HCT116 (cell line): ENCODE results near the gene UBE2F. TPM values are rescaled to one million over a fixed set of nuclear protein-coding genes. Genes with fewer than 3 reads are reported as not detected.

Source experiments
- ATAC-seq: fragments of 200-7000 bp; cut with Tn5 transposase; 2 replicates; pipeline ENCODE4 v1.9.1; 2020; ENCODE audit warnings: mild to moderate bottlenecking, moderate library complexity
- BruUV-seq: library from RNA; stranded (reverse); fragments of 400-500 nt; replicated peaks from 2 replicates; lab custom pipeline; 2021; lab: Mats Ljungman, UMichigan
- CTCF ChIA-PET: fragments of 300-600 bp; sonication (Branson Sonifier 250); formaldehyde crosslinking; loops from one replicate; lab custom pipeline; 2021; ENCODE audit warnings: antibody characterized with exemption; lab: Charles Lee
- POLR2A ChIA-PET: fragments of 300-600, 350-600 bp; sonication (Branson Sonifier 250); formaldehyde crosslinking; loops from one replicate; lab custom pipeline; 2021; ENCODE audit warnings: antibody characterized with exemption; lab: Charles Lee
- RAD21 ChIA-PET, 2 experiments: fragments of 300-600 bp; sonication (Branson Sonifier 250); formaldehyde crosslinking; loops; one replicate each; lab custom pipeline; 2023; ENCODE audit warnings: low total read pairs in 2 of 2; ENCODE audit not compliant: uncharacterized antibody in 2 of 2, unreplicated experiment in 2 of 2, low non-redundant PET in 1 of 2; lab: Charles Lee
- DNase-seq: peaks from one replicate; pipeline ENCODE4 v3.0.0-alpha.2; 2010; ENCODE audit warnings: low read depth, low spot score
- H2AFZ ChIP-seq: fragments of 200-600 bp; shearing (Covaris generic), sonication (generic); 2 replicates; pipeline ENCODE4 v1.6.1; 2017; ENCODE audit warnings: low read depth, mixed run types, mixed read lengths, antibody characterized with exemption, low read length; ENCODE audit not compliant: poor library complexity, severe bottlenecking
- H3K27ac ChIP-seq: 2 replicates; pipeline ENCODE4 v1.5.1; 2012; ENCODE audit warnings: low read depth, low read length
- H3K27me3 ChIP-seq: fragments of 200-600 bp; sonication (generic); 2 replicates; pipeline ENCODE4 v1.6.1; 2016; ENCODE audit warnings: mixed run types, low read length, mixed read lengths; ENCODE audit not compliant: insufficient read depth
- H3K36me3 ChIP-seq, 2 experiments: fragments of 200-500 bp in 1 of 2; fragments of 200-600 bp in 1 of 2; sonication (Bioruptor generic) in 1 of 2; sonication (generic) in 1 of 2; 2 replicates each; pipeline versions ENCODE4 v1.5.1 to v1.6.1; 2014 to 2016; ENCODE audit warnings: low read length in 2 of 2, inconsistent platforms in 1 of 2, mixed read lengths in 1 of 2, mixed run types in 1 of 2; ENCODE audit not compliant: insufficient read depth in 2 of 2, control insufficient read depth in 1 of 2
- H3K4me1 ChIP-seq, 2 experiments: fragments of 200-600 bp in 1 of 2; sonication (generic) in 1 of 2; 2 replicates each; pipeline versions ENCODE4 v1.5.1 to v1.6.1; 2012 to 2017; ENCODE audit warnings: low read length in 2 of 2, inconsistent platforms in 1 of 2, mild to moderate bottlenecking in 1 of 2, mixed read lengths in 1 of 2, mixed run types in 1 of 2, moderate library complexity in 1 of 2; ENCODE audit not compliant: insufficient read depth in 2 of 2, control insufficient read depth in 1 of 2
- H3K4me2 ChIP-seq: fragments of 200-600 bp; sonication (generic); 2 replicates; pipeline ENCODE4 v1.6.1; 2017; ENCODE audit warnings: mixed run types, low read length, mixed read lengths
- H3K4me3 ChIP-seq, 2 experiments: fragments of 200-600 bp in 1 of 2; sonication (generic) in 1 of 2; replicated peaks in 1 of 2; 2 replicates each; pipeline ENCODE4 v1.5.1; 2011 to 2016; ENCODE audit warnings: low read length in 2 of 2, control low read depth in 1 of 2, low read depth in 1 of 2, mild to moderate bottlenecking in 1 of 2, mixed read lengths in 1 of 2, mixed run types in 1 of 2
- H3K79me2 ChIP-seq: fragments of 200-600 bp; sonication (generic); 2 replicates; pipeline ENCODE4 v1.6.1; 2017; ENCODE audit warnings: mild to moderate bottlenecking, mixed run types, low read length, moderate library complexity, mixed read lengths; ENCODE audit not compliant: insufficient read depth
- H3K9ac ChIP-seq: fragments of 200-600 bp; sonication (generic); 2 replicates; pipeline ENCODE4 v1.6.1; 2016; ENCODE audit warnings: low read length, mixed read lengths
- H3K9me2 ChIP-seq: fragments of 200-600 bp; sonication (generic), shearing (Covaris generic); 2 replicates; pipeline ENCODE4 v1.6.1; 2017; ENCODE audit warnings: mixed run types, mild to moderate bottlenecking, moderate library complexity; ENCODE audit not compliant: insufficient read depth
- H3K9me3 ChIP-seq, 2 experiments: fragments of 200-500 bp in 1 of 2; fragments of 200-600 bp in 1 of 2; sonication (Bioruptor generic) in 1 of 2; sonication (generic) in 1 of 2; 2 replicates each; pipeline ENCODE4 v1.6.1; 2014 to 2017; ENCODE audit warnings: low read length in 2 of 2, mixed read lengths in 2 of 2, inconsistent platforms in 1 of 2, low read depth in 1 of 2, mild to moderate bottlenecking in 1 of 2, mixed run types in 1 of 2, moderate library complexity in 1 of 2; ENCODE audit not compliant: control insufficient read depth in 1 of 2, insufficient read depth in 1 of 2
- H4K20me1 ChIP-seq: fragments of 200-600 bp; sonication (generic), shearing (Covaris generic); 2 replicates; pipeline ENCODE4 v1.6.1; 2017; ENCODE audit warnings: mixed run types, mild to moderate bottlenecking, moderate library complexity; ENCODE audit not compliant: insufficient read depth
- CBX3 ChIP-seq: IDR thresholded peaks from 2 replicates; pipeline ENCODE4 v1.6.1; 2012; ENCODE audit warnings: low read depth
- CEBPB ChIP-seq: IDR thresholded peaks from 2 replicates; pipeline ENCODE4 v1.6.1; 2012; ENCODE audit warnings: low read depth
- EGR1 ChIP-seq: IDR thresholded peaks from 2 replicates; pipeline ENCODE4 v1.6.1; 2012; ENCODE audit warnings: low read depth
- EZH2 ChIP-seq: fragments of 200-600 bp; sonication (generic); IDR thresholded peaks from 2 replicates; pipeline ENCODE4 v1.6.1; 2017; ENCODE audit warnings: antibody characterized with exemption, mixed run types
- EZH2phosphoT487 ChIP-seq: fragments of 200-600 bp; IDR thresholded peaks from 2 replicates; pipeline ENCODE4 v1.6.1; 2018; ENCODE audit warnings: antibody characterized with exemption, borderline replicate concordance
- FOSL1 ChIP-seq: IDR thresholded peaks from 2 replicates; pipeline ENCODE4 v1.6.1; 2012; ENCODE audit warnings: low read depth
- JUND ChIP-seq: IDR thresholded peaks from 2 replicates; pipeline ENCODE4 v1.6.1; 2012
- POLR2A ChIP-seq: IDR thresholded peaks from 2 replicates; pipeline ENCODE4 v1.7.0; 2011; ENCODE audit warnings: borderline replicate concordance; ENCODE audit not compliant: insufficient read depth, insufficient read length; ENCODE audit errors: extremely low read depth
- POLR2AphosphoS5 ChIP-seq: IDR thresholded peaks from 2 replicates; pipeline ENCODE4 v1.6.1; 2011; ENCODE audit warnings: mild to moderate bottlenecking, low read depth, low read length, moderate library complexity
- SIN3A ChIP-seq: IDR thresholded peaks from 2 replicates; pipeline ENCODE4 v1.6.1; 2012; ENCODE audit warnings: low read depth
- TCF7L2 ChIP-seq: IDR thresholded peaks from 2 replicates; pipeline ENCODE4 v1.7.0; 2011; ENCODE audit warnings: borderline replicate concordance, inconsistent platforms; ENCODE audit not compliant: insufficient read depth, insufficient read length; ENCODE audit errors: extremely low read depth
- ZFX ChIP-seq: fragments of 450-650 bp; IDR thresholded peaks from 2 replicates; pipeline ENCODE4 v1.6.1; 2017
- intact Hi-C: fragments of 100-400 bp; cut with micrococcal nuclease; formaldehyde crosslinking; loops from 2 replicates; pipeline ENCODE4 v1.10.0; 2022
- total RNA-seq: library from RNA; stranded (reverse); gene quantifications from one replicate; pipeline ENCODE4 v1.2.1, GENCODE V29; 2021; ENCODE audit not compliant: unreplicated experiment
- TF ChIP-seq, protein P1 (sequence below): IDR thresholded peaks from 2 replicates; pipeline ENCODE4 v1.6.1; 2011; ENCODE audit warnings: mild to moderate bottlenecking, low read length, moderate library complexity; ENCODE audit not compliant: insufficient replicate concordance; ENCODE audit errors: extremely low read depth
- TF ChIP-seq, protein P2 (sequence below): IDR thresholded peaks from 2 replicates; pipeline ENCODE4 v1.6.1; 2012; ENCODE audit warnings: low read depth
- TF ChIP-seq, protein P3 (sequence below): IDR thresholded peaks from 2 replicates; pipeline ENCODE4 v1.6.1; 2012

UBE2F gene
- total RNA-seq, 1 experiment from 2014 or later = 32.8 TPM

DNA sequence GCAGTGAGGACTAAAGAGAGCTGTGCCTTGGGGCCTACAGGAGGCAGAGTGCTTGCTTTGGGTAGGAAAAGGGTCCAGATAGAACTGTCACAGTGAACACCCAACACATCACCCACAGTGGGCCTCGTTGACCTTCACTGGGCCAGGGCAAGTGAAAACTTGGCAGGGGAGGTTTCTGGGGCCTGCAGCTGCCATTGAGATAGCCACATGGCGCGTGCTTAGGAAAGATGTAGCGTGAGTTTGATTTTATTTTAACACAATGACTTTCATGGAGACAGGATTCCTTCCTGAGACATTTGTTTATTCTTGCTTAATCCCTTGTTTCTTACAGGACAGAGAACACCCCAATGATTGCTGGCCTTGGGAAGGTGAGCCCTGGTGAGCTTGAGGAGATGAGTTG is 124.1 kb downstream of the UBE2F start (continued):
- no peak for TF ChIP-seq CEBPB
- TF ChIP-seq, all 23 proteins: peak for 0

DNA sequence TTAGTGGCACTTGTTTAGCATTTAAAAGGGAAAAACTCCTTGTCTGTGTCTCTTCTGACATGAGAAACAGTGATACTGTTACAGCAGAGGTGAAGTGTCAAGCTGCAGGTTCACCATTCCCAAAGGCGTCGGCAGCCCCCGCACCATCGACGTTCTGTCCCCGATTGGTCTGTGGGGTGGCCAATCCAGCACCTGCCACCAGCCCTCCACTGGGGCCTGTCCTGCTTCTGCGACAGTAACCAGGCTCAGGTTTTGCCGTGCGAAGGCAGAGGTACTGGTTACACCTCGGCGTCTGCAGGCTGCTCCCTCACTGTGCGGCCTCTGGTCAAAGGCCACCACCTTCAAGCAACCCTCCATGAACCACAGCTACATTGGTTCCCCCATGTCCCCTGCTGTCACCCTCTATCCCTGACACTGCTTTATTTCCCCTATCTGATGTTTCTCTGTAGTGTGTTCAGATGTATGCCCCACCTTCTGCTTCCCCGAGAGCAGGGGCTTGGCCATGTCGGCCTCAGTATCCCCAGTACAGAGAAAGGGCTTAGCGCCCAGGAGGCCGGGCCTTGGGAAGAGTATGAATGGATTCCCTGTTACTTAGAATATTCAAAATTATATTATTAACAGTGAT is 124.7 kb downstream of the UBE2F start:
- no peak overlapping the region for H3K4me3 ChIP-seq
- H3K79me2 ChIP-seq = no peaks in the 10 kb centered on the region
- H3K9ac ChIP-seq = no peak overlapping the region
- DNase-seq (no peak), ATAC-seq (no peak)
- no peaks in the 10 kb centered on the region for H4K20me1 ChIP-seq
- POLR2A ChIA-PET = no interaction called here
- H3K4me1 ChIP-seq = no peaks in the 10 kb centered on the region
- RAD21 ChIA-PET = no interaction called here
- intact Hi-C loops = no loop called here
- H2AFZ ChIP-seq = no peak overlapping the region
- H3K9me3 ChIP-seq = no peaks in the 10 kb centered on the region
- no peak overlapping the region for H3K4me2 ChIP-seq
- CTCF ChIA-PET = no interaction called here
- no peak overlapping the region for H3K27ac ChIP-seq
- H3K27me3 ChIP-seq = no peaks in the 10 kb centered on the region
- no TSS peak for BruUV-seq
- no peaks in the 10 kb centered on the region for H3K9me2 ChIP-seq
- H3K36me3 ChIP-seq = no peaks in the 10 kb centered on the region
- TF ChIP-seq EZH2phosphoT487 (no peak), FOSL1 (no peak), EGR1 (no peak), ZFX (no peak), TCF7L2 (no peak), JUND (no peak), CBX3 (no peak), POLR2AphosphoS5 (no peak), SIN3A (no peak), POLR2A (no peak), EZH2 (no peak), CEBPB (no peak)
- TF ChIP-seq, protein P1, sequence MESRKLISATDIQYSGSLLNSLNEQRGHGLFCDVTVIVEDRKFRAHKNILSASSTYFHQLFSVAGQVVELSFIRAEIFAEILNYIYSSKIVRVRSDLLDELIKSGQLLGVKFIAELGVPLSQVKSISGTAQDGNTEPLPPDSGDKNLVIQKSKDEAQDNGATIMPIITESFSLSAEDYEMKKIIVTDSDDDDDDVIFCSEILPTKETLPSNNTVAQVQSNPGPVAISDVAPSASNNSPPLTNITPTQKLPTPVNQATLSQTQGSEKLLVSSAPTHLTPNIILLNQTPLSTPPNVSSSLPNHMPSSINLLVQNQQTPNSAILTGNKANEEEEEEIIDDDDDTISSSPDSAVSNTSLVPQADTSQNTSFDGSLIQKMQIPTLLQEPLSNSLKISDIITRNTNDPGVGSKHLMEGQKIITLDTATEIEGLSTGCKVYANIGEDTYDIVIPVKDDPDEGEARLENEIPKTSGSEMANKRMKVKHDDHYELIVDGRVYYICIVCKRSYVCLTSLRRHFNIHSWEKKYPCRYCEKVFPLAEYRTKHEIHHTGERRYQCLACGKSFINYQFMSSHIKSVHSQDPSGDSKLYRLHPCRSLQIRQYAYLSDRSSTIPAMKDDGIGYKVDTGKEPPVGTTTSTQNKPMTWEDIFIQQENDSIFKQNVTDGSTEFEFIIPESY = no peak
- TF ChIP-seq, protein P2, sequence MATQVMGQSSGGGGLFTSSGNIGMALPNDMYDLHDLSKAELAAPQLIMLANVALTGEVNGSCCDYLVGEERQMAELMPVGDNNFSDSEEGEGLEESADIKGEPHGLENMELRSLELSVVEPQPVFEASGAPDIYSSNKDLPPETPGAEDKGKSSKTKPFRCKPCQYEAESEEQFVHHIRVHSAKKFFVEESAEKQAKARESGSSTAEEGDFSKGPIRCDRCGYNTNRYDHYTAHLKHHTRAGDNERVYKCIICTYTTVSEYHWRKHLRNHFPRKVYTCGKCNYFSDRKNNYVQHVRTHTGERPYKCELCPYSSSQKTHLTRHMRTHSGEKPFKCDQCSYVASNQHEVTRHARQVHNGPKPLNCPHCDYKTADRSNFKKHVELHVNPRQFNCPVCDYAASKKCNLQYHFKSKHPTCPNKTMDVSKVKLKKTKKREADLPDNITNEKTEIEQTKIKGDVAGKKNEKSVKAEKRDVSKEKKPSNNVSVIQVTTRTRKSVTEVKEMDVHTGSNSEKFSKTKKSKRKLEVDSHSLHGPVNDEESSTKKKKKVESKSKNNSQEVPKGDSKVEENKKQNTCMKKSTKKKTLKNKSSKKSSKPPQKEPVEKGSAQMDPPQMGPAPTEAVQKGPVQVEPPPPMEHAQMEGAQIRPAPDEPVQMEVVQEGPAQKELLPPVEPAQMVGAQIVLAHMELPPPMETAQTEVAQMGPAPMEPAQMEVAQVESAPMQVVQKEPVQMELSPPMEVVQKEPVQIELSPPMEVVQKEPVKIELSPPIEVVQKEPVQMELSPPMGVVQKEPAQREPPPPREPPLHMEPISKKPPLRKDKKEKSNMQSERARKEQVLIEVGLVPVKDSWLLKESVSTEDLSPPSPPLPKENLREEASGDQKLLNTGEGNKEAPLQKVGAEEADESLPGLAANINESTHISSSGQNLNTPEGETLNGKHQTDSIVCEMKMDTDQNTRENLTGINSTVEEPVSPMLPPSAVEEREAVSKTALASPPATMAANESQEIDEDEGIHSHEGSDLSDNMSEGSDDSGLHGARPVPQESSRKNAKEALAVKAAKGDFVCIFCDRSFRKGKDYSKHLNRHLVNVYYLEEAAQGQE = no peak
- TF ChIP-seq, protein P3, sequence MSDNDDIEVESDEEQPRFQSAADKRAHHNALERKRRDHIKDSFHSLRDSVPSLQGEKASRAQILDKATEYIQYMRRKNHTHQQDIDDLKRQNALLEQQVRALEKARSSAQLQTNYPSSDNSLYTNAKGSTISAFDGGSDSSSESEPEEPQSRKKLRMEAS = no peak
